ENCODE results near the gene PSMB8.

GRCh38 chr6:32830017-32830416, 13.8 kb downstream of the PSMB8 start:
- TF ChIP-seq POLR2A (IDR thresholded peaks at IDR 0.05) = no peak
- TF ChIP-seq, protein P1, sequence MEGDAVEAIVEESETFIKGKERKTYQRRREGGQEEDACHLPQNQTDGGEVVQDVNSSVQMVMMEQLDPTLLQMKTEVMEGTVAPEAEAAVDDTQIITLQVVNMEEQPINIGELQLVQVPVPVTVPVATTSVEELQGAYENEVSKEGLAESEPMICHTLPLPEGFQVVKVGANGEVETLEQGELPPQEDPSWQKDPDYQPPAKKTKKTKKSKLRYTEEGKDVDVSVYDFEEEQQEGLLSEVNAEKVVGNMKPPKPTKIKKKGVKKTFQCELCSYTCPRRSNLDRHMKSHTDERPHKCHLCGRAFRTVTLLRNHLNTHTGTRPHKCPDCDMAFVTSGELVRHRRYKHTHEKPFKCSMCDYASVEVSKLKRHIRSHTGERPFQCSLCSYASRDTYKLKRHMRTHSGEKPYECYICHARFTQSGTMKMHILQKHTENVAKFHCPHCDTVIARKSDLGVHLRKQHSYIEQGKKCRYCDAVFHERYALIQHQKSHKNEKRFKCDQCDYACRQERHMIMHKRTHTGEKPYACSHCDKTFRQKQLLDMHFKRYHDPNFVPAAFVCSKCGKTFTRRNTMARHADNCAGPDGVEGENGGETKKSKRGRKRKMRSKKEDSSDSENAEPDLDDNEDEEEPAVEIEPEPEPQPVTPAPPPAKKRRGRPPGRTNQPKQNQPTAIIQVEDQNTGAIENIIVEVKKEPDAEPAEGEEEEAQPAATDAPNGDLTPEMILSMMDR (IDR thresholded peaks at IDR 0.05) = no peak
